Urinary bladder (tissue), 4 donors: Measurements from ENCODE around the gene SERPINB13. TPM values are rescaled to one million over a fixed set of nuclear protein-coding genes. Genes with fewer than 3 reads are reported as not detected.
"Not testable (repeated sequence)": the region's sequence is repeated elsewhere in the genome, so short reads cannot be mapped to it uniquely, and the experiment has no call there.

Experiments
- DNase-seq: peaks from one replicate; pipeline ENCODE4 v3.0.0-alpha.2; 2015; ENCODE audit errors: extremely low spot score
- H3K27ac ChIP-seq: one replicate; pipeline ENCODE4 v1.5.1; 2013; ENCODE audit warnings: low read depth, mild to moderate bottlenecking, moderate library complexity
- H3K36me3 ChIP-seq: one replicate; pipeline ENCODE4 v1.6.1; 2013; ENCODE audit warnings: mild to moderate bottlenecking, moderate library complexity; ENCODE audit not compliant: insufficient read depth
- H3K4me1 ChIP-seq: one replicate; pipeline ENCODE4 v1.6.1; 2013; ENCODE audit warnings: mild to moderate bottlenecking, moderate library complexity; ENCODE audit not compliant: insufficient read depth
- H3K4me3 ChIP-seq: one replicate; pipeline ENCODE4 v1.5.1; 2013; ENCODE audit warnings: low read depth, low read length
- WGBS: extraction: QIAGEN DNeasy Blood & Tissue Kit; methylation state at CpG from one replicate; pipeline ENCODE4 v1.1.7; 2013; 5-methylcytosine and 5-hydroxymethylcytosine counted together
- polyA plus RNA-seq: library from polyadenylated mRNA; stranded (reverse); fragments of 200-250 nt; gene quantifications from one replicate; pipeline ENCODE4 v1.2.3, GENCODE V29; 2013
- total RNA-seq: library from RNA; depleted of rRNA; stranded (reverse); fragments of >200 nt; gene quantifications from one replicate; pipeline ENCODE4 v1.2.3, GENCODE V29; 2014
- donor health status: healthy with polysubstance abuse.
- donor health status: healthy.

SERPINB13 gene
- total and polyA plus RNA-seq, 2 donors: 1.7 TPM; not detected in 1

DNA sequence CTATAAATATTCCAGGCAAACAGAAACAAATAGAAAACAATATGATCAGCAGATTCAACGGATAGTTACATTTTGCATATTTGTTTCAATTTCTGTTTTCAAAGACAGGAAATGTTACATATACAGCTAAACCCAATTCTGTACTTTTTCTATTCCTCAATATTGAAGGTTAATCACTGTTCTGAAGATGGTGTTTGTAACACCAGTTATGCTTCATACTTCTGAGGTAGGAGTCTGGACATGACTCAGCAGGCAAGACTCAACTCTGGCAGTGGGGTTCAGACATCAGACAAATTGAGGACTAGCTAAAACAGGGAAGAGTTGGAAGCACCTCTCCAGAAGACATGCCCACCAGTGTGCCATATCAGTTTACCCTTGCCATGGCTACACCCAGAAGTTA lies 16.6 kb downstream of the SERPINB13 start:
- H3K36me3 ChIP-seq: no peaks in the 10 kb centered on the region
- no peak overlapping the region for H3K4me3 ChIP-seq
- WGBS: 0% methylated on average over 1 of the region's 1 CpG
- no peak overlapping the region for H3K27ac ChIP-seq
- H3K4me1 ChIP-seq: no peaks in the 10 kb centered on the region
- DNase-seq: no peak

DNA sequence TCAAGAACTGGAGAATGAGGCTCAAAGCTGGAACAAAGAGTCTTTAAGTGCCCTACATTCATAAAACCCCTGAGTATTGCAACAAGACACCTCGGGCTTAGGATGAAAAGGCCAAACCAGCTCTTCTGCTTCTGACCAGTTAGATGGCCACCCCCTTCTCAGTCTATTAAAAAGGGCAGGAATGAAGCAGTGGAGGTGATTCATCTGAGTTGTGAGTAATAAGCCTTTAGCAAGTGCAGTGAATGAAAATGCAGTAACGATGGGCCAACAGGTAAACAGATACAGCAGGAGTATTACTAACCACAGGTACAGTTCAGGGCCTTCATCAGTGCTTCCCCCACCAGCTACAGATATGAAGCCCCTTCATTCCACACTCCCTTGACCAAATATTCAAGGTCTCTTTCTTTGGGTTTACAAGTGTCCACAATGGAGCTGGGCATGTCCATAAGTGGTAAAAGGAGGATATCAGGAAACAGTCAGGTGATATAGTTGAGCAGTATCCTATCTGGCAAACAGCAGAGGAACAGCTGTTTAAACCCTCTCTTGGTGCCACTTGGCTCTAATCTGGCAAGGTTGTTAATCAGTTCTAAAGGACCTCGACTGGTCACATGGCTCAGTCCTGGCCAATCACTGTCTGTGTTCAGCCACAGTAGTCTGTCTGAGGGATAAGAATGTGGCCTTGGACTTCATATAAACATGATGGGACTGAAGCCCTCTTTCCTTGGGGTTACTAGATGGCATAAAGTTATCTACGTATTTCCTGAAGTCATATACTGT lies 17.8 kb downstream of the SERPINB13 start:
- Histone ChIP-seq H3K27ac (no peak overlapping the region), H3K4me1 (no peaks in the 10 kb centered on the region), H3K36me3 (no peaks in the 10 kb centered on the region), H3K4me3 (no peak overlapping the region)
- WGBS: 78% methylated on average over 4 of the region's 4 CpGs
- DNase-seq: no peak

DNA sequence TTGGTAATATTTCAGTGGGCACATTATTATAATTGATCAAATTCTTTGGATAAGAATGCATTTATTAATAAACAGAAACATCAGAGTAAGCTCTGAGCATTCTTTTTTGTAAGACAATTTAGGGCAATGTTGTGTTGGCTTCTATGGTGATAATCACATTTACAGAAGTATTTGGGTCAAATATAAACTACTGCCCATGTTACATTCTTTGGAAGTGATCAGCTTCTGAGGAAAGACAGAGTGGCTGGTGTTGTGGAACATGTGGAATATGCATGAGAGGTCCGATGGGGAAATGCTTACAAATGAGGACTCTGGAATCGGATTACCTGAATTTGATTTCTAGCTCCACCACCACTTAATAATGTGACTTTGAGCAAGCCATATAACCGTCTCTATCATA lies 19.4 kb downstream of the SERPINB13 start:
- Histone ChIP-seq H3K27ac (no peak overlapping the region), H3K4me3 (no peak overlapping the region), H3K4me1 (no peaks in the 10 kb centered on the region), H3K36me3 (no peaks in the 10 kb centered on the region)
- 59% methylated on average over 3 of the region's 3 CpGs for WGBS
- DNase-seq: no peak

DNA sequence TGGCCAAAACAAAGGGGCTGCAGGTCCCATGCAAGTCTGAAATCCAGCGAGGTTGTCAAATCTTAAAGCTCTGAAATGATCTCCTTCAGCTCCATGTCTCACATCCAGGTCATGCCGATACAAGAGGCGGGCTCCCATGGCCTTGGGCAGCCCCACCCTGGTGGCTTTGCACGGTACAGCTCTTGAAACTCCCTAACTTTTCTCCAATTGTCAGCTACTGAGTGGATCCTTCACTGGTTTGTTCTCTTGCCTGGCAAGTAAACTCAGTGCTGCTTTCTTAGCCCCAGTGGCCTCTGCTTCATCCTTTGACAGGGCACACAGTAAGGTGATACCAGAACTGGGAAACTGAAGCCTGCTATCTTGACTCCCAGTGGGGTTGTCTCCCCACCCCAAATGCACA lies 26.3 kb downstream of the SERPINB13 start:
- DNase-seq: no peak
- 95% methylated on average over 4 of the region's 4 CpGs for WGBS
- no peaks in the 10 kb centered on the region for H3K4me1 ChIP-seq
- no peak overlapping the region for H3K4me3 ChIP-seq
- no peaks in the 10 kb centered on the region for H3K36me3 ChIP-seq
- H3K27ac ChIP-seq: no peak overlapping the region

DNA sequence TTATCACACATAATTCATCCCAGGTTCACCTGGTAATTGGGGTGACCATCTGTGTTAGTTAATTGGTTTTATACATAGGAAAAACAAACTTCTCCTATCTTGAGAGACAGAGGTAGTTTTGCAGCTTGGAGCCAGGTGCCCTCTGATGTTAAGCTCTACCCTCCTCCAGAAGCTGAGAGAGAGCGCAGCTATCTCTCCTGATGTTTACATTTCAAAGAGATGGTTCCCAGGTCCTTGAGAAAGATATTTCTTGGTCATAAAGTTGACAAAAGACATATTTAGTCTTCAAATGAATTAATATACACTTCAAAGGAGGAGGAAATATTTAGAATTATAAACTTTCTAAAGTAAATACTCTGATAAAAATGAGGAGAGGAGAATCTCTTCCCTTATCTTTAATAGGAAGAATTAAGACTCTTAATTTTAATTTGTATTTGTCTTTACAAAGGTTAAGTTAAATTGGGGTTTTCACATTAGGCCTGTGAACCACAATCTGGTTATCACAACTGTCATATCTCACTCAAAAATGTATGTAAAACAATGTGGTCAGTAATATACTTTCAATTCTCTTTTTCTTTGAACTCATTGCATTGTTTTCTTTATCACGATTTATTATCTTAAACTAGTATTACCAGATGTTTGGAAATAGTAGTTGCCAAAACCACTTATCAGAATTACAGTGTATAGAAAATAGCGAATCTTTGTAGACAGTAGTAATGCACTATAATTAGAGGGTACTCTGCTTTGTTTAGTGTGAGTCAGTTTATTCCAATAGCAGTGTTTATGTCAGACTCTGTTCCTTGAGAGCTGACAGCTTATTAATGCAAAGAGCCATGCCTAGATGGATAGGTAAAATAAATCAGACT lies 30.1 kb downstream of the SERPINB13 start:
- H3K4me3 ChIP-seq: no peak overlapping the region
- no peak overlapping the region for H3K27ac ChIP-seq
- no peaks in the 10 kb centered on the region for H3K4me1 ChIP-seq
- 13% methylated on average over 3 of the region's 3 CpGs for WGBS
- H3K36me3 ChIP-seq: no peaks in the 10 kb centered on the region
- DNase-seq: no peak

DNA sequence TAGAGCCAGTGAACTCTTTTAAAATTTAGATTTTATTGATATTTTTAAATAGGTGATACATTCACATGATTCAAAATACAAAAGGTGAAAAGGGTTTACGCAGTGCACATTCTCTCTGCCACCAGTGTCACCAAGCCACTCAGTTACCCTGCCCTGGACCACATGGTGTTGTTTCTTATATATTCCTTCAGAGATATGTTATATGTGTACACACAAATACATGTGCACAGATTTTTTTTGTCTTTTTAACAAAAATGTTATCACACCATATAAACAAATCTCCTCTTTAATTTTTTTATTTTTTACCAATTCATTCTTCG lies 30.7 kb downstream of the SERPINB13 start:
- H3K4me3 ChIP-seq: no peak overlapping the region
- no peaks in the 10 kb centered on the region for H3K4me1 ChIP-seq
- H3K36me3 ChIP-seq: no peaks in the 10 kb centered on the region
- H3K27ac ChIP-seq: no peak overlapping the region
- DNase-seq: no peak
- WGBS: 61% methylated on average over 2 of the region's 2 CpGs

DNA sequence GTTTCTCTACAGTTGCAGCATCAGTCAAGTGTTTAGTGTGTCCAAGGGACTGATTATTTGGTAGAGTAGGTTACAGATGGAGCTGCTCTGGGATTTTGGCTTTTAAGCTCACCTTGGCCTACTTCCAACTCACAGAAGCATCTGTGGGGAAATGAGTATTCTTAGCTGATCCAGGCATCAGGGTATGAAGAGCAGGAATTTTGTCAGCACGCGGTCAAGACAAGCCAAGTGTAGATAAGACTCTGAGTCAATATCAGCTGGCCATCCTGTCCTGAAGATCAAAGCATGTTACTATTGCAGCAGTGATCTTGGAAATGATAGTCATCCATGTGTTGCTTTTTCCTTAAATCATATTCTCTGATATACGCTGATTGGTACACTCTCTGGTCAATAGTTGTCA lies 32.5 kb downstream of the SERPINB13 start:
- Histone ChIP-seq H3K36me3 (no peaks in the 10 kb centered on the region), H3K4me3 (no peak overlapping the region), H3K27ac (no peak overlapping the region), H3K4me1 (no peaks in the 10 kb centered on the region)
- DNase-seq: no peak
- WGBS: 55% methylated on average over 3 of the region's 3 CpGs

DNA sequence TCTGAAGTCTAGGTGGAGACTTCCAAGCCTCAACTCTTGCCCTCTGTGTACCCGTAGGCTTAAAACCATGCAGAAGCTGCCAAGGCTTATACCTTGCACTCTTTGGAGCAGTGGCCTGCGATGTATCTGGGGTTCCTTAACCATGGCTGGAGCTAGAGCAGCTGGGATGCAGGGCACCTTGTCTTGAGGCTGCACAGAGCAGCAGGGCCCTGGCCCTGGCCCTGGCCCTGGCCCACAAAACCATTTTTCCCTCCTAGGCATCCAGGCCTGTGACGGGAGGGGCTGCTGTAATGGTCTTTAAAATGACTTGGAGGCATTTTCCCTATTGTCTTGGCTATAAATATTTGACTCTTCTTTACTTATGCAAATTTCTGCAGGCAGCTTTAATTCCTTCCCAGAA lies 37.7 kb downstream of the SERPINB13 start:
- 94% methylated on average over 3 of the region's 3 CpGs for WGBS
- no peaks in the 10 kb centered on the region for H3K36me3 ChIP-seq

DNA sequence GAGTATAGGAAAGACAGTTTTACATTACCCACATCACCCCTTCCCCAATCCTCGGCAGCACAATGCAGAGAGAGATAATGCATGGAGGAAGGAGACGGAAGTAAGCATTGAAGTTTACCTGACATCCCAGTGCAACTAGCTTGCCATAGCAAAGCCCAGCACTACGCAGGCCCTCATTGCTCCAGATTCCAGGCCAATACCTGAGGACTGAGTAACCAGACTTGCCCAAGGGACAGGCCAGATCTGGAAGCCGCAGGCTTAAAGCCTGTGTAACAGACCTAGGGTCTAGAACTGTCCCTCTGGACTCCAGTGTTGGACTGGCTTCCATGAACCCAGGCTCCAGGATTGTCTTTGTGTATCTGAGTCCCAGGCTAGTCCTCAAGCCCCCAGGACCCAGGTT lies 39.3 kb downstream of the SERPINB13 start:
- 80% methylated on average over 4 of the region's 4 CpGs for WGBS
- no peak for DNase-seq
- Histone ChIP-seq H3K36me3 (no peaks in the 10 kb centered on the region), H3K4me3 (no peak overlapping the region), H3K4me1 (no peaks in the 10 kb centered on the region), H3K27ac (no peak overlapping the region)

More for the DNA sequence above, 37.7 kb downstream of the SERPINB13 start:
- Histone ChIP-seq H3K27ac (no peak overlapping the region), H3K4me3 (no peak overlapping the region), H3K4me1 (no peaks in the 10 kb centered on the region)
- no peak for DNase-seq

DNA sequence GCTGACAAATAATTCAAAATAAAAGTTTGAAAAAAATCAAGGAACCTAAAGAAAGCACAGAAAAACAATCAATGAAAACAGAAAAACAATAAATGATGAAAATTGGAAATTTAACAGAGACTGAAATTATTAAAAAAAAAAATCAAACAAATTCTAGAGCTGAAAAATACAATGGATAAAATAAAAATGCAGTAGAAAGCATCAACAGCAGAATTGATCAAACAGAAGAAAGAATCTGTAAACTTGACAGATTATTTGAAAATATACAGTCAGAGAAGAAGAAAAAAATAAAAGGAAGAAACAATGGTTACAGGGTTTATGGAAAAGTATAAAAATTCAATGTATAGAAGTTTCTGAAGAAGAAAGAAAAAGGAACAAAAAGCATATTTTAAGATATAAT lies 40.7 kb downstream of the SERPINB13 start:
- Histone ChIP-seq H3K36me3 (no peaks in the 10 kb centered on the region), H3K4me3 (no peak overlapping the region), H3K27ac (no peak overlapping the region), H3K4me1 (no peaks in the 10 kb centered on the region)
- DNase-seq: no peak

DNA sequence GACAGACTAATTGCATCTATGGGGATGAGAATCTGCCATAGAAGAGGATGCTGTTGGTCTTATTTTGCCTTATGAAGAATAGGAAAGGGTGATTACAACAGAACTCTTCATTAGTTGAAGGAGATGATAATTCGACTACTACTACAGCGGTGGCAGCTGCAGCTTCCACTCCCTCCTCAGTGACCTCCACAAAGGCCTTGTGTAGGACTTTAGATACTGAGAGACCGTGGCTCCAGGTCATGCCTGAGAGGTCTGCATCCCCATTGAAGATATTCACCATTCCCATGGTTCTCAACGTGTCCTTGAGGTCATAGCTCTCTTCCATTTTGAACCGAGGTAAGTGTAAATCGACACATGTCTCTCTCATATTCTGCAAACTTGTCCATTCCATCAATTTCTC lies 50.6 kb downstream of the SERPINB13 start:
- WGBS: 90% methylated on average over 6 of the region's 6 CpGs
- Histone ChIP-seq H3K36me3 (no peaks in the 10 kb centered on the region), H3K4me1 (no peaks in the 10 kb centered on the region), H3K4me3 (no peak overlapping the region), H3K27ac (no peak overlapping the region)
- no peak for DNase-seq

DNA sequence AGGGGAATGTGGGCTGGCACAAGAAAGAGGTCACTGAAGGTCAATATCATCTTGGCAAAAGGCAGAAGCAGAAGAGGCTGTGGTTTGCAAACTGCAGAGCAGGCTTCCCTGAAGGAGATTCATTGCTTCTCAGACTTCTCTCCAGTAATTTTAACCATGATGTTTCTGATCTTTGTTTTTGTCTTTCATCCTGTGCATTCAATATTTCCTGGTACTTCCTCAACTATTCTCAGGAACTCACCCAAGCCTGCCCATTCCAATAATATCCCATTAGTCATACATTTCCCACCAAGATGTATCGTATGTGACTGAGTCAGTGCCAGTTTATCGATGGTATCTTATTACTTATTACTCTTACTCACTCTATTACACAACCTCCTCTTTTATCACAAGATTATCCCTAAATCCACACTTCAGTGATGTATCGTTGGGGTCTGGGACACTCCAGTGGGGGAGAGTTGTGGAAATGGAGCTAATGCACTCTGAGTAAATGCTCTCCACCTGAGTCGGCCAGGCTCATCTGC lies 54.1 kb downstream of the SERPINB13 start:
- not testable (repeated sequence) for H3K4me1 ChIP-seq, H3K27ac ChIP-seq, DNase-seq, H3K4me3 ChIP-seq, H3K36me3 ChIP-seq
- WGBS: 88% methylated on average over 4 of the region's 4 CpGs

DNA sequence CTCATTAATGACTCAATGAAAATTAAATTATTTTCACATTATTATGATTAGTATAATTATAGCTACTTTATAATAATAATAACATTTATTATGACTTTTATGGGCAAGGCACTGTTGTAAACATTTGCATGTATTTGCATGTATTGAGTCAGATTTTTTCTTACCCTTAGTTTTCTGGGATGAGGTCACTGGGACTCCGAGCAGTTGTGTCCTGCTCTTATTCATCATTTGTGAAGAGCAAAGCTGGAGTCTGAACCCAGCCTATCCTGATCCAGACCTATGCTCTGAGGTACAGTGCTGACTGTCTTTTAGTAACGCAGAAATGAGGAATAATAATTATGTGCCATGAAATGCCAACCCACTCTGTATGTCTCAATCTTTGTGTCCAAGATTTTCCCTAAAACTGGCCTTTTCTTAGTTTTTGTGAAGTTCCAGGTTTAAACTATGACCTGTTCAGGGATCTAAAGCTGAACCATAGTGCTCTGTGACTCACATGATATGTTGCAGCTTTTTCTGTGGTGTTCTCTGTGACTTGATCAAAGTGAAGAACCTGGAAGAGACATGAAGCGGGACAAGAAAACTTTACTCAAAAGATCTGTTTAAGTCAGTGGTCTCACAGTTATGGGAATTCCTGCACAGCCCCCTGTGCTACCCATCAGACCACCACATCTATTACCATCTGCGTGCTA lies 55.7 kb downstream of the SERPINB13 start:
- not testable (repeated sequence) for H3K27ac ChIP-seq, DNase-seq, H3K4me1 ChIP-seq, H3K36me3 ChIP-seq, H3K4me3 ChIP-seq
- WGBS: 90% methylated on average over 4 of the region's 4 CpGs

DNA sequence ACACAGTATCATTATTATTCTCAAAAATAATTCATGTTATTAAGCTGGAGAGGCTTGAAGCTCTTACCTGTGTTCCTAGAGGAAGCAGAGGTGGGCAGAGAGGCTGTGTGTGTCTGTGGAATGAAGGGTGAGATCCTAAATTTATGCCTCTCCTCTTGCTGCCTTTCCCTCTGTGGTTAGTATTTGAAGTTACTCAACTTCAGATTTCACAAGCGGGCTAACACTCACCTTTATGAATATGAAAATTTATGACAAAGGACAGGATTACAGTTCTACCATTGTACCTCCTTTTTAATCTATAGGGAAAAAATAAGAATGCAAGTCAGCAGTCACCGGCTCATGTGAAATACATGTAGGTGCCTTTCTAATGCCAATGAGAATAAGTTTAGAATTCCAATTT lies 57.0 kb downstream of the SERPINB13 start, which contains the start of gene SERPINB4:
SERPINB4 (minus strand) TSS at position 115 of the 400 bp plus-strand sequence. CDS start 679 bp downstream, outside the sequence.
- 91% methylated on average over 1 of the region's 2 CpGs for WGBS
- not testable (repeated sequence) for DNase-seq, H3K27ac ChIP-seq, H3K4me3 ChIP-seq, H3K4me1 ChIP-seq, H3K36me3 ChIP-seq
